Testis (tissue), 3 donors: ENCODE results near the gene COL23A1. TPM values are rescaled to one million over a fixed set of nuclear protein-coding genes. Genes with fewer than 3 reads are reported as not detected.

ENCODE experiments used
- DNase-seq: peaks from one replicate; pipeline ENCODE4 v3.0.0-alpha.2; 2019
- H3K27ac ChIP-seq, 2 donors: fragments of 200-600 bp; sonication (generic); one replicate each; pipeline ENCODE4 v1.5.1; 2019
- H3K27me3 ChIP-seq: fragments of 200-600 bp; sonication (generic); one replicate; pipeline ENCODE4 v1.5.1; 2019
- H3K36me3 ChIP-seq: fragments of 200-600 bp; sonication (generic); one replicate; pipeline ENCODE4 v1.5.1; 2017; ENCODE audit warnings: low read depth; ENCODE audit errors: missing control alignments
- H3K4me1 ChIP-seq: fragments of 200-600 bp; sonication (generic); one replicate; pipeline ENCODE4 v1.5.1; 2019
- H3K4me3 ChIP-seq, 2 donors: fragments of 200-600 bp; sonication (generic); one replicate each; pipeline ENCODE4 v1.5.1; 2017 to 2019
- H3K9me3 ChIP-seq: fragments of 200-600 bp; sonication (generic); one replicate; pipeline ENCODE4 v1.5.1; 2017
- POLR2A ChIP-seq: fragments of 450-650 bp; IDR thresholded peaks from one replicate; pipeline ENCODE4 v1.6.1; 2017; ENCODE audit warnings: antibody characterized with exemption, mild to moderate bottlenecking, moderate library complexity
- WGBS, 2 donors: methylation state at CpG; one replicate each; pipeline ENCODE4 v1.1.5; 2018; 5-methylcytosine and 5-hydroxymethylcytosine counted together
- intact Hi-C: fragments of 100-400 bp; cut with DNase I; formaldehyde crosslinking; loops from one replicate; pipeline ENCODE4 v1.15.1; 2023; ENCODE audit warnings: low total_unique reads
- polyA plus RNA-seq: library from polyadenylated mRNA; stranded (reverse); fragments of 350-450 nt; fragmentation: Illumina TruSeq; extraction: RNeasy Lipid Tissue Mini Kit (QIAGEN cat#74804); gene quantifications from one replicate; pipeline ENCODE4 v1.2.3, GENCODE V29; 2014; ENCODE audit warnings: low read depth, low replicate concordance; ENCODE audit not compliant: insufficient read depth
- total RNA-seq, 2 donors: library from RNA; depleted of rRNA; stranded (reverse); fragments of >200 nt; gene quantifications; one replicate each; pipeline ENCODE4 v1.2.3, GENCODE V29; 2016
- TF ChIP-seq, protein P1 (sequence below), 3 experiments: fragments of 450-650 bp in 2 of 3; fragments of 200-600 bp in 1 of 3; sonication (generic) in 1 of 3; IDR thresholded peaks; one replicate each; pipeline ENCODE4 v1.5.1; 2016 to 2019; ENCODE audit warnings: antibody characterized with exemption in 3 of 3, mild to moderate bottlenecking in 2 of 3, moderate library complexity in 1 of 3

Gene COL23A1
- total and polyA plus RNA-seq, 3 donors from 2014 or later = 4.3 to 5.5 (median 5.0) TPM

DNA sequence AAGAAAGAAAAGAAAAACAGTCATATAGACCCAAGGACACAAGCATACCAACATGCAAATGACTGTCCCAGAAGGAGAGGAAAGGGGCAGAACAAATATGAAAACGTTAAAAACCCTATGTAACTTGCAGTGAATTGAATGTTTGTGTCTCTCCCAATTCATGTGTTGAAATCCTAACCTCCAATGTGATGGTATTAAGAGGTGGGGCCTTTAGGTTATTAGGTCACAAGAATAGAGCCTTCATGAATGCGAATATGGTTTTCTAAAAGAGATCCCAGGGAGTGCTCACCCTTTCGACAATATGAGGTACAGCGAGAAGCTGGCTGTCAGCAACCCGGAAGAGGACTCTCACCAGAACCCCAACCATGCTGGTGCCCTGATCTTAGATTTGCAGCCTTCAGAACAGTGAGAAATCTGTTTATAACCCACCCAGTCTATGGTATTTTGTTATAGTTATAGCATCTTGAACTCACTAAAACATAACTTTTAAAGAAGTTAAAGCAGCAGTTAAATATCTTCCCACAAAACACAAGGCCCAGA is 371.9 kb downstream of the COL23A1 start:
- no peak for TF ChIP-seq POLR2A
- TF ChIP-seq, protein P1, sequence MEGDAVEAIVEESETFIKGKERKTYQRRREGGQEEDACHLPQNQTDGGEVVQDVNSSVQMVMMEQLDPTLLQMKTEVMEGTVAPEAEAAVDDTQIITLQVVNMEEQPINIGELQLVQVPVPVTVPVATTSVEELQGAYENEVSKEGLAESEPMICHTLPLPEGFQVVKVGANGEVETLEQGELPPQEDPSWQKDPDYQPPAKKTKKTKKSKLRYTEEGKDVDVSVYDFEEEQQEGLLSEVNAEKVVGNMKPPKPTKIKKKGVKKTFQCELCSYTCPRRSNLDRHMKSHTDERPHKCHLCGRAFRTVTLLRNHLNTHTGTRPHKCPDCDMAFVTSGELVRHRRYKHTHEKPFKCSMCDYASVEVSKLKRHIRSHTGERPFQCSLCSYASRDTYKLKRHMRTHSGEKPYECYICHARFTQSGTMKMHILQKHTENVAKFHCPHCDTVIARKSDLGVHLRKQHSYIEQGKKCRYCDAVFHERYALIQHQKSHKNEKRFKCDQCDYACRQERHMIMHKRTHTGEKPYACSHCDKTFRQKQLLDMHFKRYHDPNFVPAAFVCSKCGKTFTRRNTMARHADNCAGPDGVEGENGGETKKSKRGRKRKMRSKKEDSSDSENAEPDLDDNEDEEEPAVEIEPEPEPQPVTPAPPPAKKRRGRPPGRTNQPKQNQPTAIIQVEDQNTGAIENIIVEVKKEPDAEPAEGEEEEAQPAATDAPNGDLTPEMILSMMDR (IDR thresholded peaks at IDR 0.05) = no peak
- H3K27me3 ChIP-seq = no peaks in the 10 kb centered on the region
- WGBS, 2 donors = 77 to 83% methylated on average over 5 of the region's 5 CpGs
- H3K4me1 ChIP-seq = no peaks in the 10 kb centered on the region
- no peaks in the 10 kb centered on the region for H3K9me3 ChIP-seq
- intact Hi-C loops = no loop called here
- no peak overlapping the region for H3K27ac ChIP-seq
- DNase-seq = no peak
- no peaks in the 10 kb centered on the region for H3K36me3 ChIP-seq
- no peak overlapping the region for H3K4me3 ChIP-seq

DNA sequence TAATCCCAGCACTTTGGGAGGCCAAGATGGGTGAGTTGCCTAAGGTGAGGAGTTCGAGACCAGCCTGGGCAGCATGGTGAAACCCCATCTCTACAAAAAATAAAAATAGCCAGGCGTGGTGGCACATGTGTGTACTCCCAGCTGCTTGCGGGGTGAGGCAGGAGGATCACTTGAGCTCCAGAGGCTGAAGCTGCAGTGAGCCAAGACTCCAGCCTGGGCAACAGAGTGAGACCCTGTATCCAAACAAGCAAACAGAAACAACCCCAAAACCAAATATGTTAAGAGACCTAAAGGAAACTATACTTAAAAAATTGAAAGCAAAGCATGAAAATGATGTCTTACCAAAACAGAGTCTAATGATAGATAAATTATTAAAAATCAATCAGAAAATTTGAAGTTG is 373.4 kb downstream of the COL23A1 start:
- H3K36me3 ChIP-seq = no peaks in the 10 kb centered on the region

DNA sequence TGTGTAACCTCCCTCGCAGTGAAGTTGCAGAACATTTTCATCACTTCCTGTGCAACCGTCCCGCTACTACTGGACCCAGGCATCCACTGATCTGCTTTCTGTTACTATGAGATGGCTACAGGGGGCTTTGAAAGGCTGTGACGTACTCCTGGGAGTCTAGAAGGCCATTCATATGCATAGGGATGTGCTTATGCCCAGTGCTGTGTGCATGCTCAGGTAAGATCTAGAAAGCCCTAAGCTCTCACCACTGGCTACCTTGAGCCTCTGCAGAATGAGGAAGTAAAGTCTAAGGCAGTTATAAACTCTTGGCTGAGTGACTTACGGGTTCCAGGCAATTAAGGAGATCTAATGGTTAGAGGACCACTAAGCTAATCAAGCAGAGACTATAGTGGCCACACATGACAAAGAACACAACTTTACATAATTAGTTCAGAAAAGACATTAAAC is 374.1 kb downstream of the COL23A1 start:
- Histone ChIP-seq H3K27ac (no peak overlapping the region), H3K4me3 (no peak overlapping the region), H3K4me1 (peaks cover 4% of the 10 kb centered on the region), H3K27me3 (no peaks in the 10 kb centered on the region), H3K36me3 (no peaks in the 10 kb centered on the region), H3K9me3 (no peaks in the 10 kb centered on the region)
- WGBS, 2 donors = 87 to 88% methylated on average over 5 of the region's 5 CpGs
- no peak for DNase-seq
- intact Hi-C loops = no loop called here
- TF ChIP-seq, protein P1 (IDR thresholded peaks at IDR 0.05) = no peak
- no peak for TF ChIP-seq POLR2A

More for the DNA sequence above, 373.4 kb downstream of the COL23A1 start:
- Histone ChIP-seq H3K4me1 (peaks cover 4% of the 10 kb centered on the region), H3K4me3 (no peak overlapping the region), H3K27ac (no peak overlapping the region), H3K9me3 (no peaks in the 10 kb centered on the region), H3K27me3 (no peaks in the 10 kb centered on the region)
- 96 to 98% methylated on average over 3 of the region's 3 CpGs for WGBS, 2 donors
- intact Hi-C loops = no loop called here
- TF ChIP-seq POLR2A = no peak
- TF ChIP-seq, protein P1 (IDR thresholded peaks at IDR 0.05) = no peak
- no peak for DNase-seq

DNA sequence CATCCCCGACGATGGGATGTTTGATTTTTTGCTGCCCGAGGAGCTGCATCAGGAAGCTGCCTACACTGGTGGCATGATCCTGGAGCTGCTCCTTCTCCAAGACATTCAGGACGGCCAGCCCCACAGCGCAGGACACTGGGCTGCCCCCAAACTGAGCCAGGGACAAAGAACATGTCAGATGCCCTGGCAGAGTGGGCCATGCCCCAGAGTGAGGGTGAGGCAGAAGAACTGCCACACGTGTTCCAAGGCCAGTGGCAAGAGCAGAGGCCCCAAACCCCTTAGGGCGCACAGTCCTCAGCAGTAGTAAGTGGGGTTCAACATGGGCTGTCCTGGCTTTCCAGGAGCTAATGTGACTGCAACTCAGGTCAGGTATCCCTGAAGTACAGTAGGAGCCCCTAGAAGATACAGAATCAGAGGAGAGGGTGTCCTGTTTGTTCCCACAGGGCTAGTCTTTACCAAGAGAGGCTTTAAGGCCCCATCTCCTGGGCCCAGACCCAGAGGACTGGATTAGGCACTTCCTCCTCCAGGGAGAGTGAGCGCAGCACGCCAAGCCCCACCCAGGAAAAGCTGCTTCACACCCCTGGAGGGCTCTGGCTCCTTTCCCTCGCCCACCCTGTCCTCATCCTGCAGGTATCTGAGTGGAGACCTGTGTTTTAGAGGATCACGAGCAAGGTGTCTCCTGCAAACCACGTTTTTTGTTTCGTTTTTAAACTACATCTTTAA is 374.8 kb downstream of the COL23A1 start:
- no peak overlapping the region for H3K27ac ChIP-seq
- TF ChIP-seq, protein P1 (IDR thresholded peaks at IDR 0.05) = no peak
- no peak for TF ChIP-seq POLR2A

More for the DNA sequence above, 374.8 kb downstream of the COL23A1 start:
- WGBS, 2 donors = 82 to 90% methylated on average over 8 to 13 of the region's 13 CpGs
- Histone ChIP-seq H3K27me3 (no peaks in the 10 kb centered on the region), H3K4me3 (no peak overlapping the region), H3K4me1 (peaks cover 4% of the 10 kb centered on the region), H3K36me3 (no peaks in the 10 kb centered on the region), H3K9me3 (no peaks in the 10 kb centered on the region)
- intact Hi-C loops = no loop called here
- no peak for DNase-seq
